GM19043 (cell line): ENCODE results near the gene GOLGA6A.
"Not testable (repeated sequence)": the region's sequence is repeated elsewhere in the genome, so short reads cannot be mapped to it uniquely, and the experiment has no call there.

Source experiments
- ATAC-seq: cut with Tn5 transposase; IDR thresholded peaks from one replicate; pipeline ENCODE4 v1.9.1; 2021; ENCODE audit warnings: low read depth; ENCODE audit not compliant: unreplicated experiment

The GOLGA6A gene

GRCh38 chr15:74053941-74054529 lies 28.3 kb downstream of the GOLGA6A start:
- ATAC-seq, result no peak

DNA sequence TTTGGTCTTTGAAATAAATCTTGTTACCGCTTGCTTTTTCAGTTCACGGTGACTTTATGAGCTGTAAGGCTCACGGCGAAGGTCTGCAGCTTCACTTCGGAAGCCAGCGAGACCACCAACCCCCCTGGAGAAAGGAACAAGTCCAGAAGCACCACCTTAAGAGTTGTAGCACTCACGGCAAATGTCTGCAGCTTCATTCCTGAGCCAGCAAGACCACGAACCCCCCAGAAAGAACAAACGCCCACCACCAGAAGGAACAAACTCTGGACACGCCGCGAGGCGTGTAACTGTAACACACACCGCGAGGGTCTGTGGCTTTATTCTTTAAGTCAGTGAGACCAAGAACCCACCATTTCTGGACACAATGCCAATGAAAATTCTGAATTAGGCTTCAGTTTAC lies 28.8 kb downstream of the GOLGA6A start:
- no peak for ATAC-seq

DNA sequence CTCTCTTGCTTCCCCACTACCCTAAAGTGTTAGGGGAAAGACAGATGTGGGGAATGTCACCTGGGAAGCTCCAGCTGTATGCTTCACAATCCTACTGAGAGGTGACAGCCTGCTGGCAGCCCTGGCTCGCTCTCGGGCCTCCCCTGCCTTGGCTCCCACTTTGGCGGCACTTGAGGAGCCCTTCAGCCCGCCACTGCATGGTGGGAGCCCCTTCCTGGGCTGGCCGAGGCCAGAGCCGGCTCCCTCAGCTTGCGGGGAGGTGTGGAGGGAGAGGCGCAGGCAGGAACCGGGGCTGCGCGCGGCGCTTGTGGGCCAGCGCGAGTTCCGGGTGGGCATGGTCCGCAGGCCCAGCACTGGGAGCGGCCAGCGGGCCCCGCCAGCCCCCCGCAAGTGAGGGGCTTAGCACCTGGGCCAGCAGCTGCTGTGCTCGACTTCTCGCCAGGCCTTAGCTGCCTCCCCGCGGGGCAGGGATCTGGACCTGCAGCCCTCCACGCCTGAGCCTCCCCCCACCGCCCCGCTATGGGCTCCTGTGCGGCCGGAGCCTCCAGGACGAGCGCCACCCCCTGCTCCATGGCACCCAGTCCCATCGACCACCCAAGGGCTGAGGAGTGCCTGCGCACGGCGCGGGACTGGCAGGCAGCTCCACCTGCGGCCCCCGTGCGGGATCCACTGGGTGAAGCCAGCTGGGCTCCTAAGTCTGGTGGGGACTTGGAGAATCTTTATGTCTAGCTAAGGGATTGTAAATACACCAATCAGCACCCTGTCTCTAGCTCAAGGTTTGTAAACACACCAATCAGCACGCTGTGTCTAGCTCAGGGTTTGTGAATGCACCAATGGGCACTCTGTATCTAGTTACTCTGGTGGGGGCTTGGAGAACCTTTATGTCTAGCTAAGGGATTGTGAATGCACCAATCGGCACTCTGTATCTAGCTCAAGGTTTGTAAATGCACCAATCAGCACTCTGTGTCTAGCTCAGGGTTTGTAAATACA lies 29.8 kb downstream of the GOLGA6A start:
- ATAC-seq, result not testable (repeated sequence)

DNA sequence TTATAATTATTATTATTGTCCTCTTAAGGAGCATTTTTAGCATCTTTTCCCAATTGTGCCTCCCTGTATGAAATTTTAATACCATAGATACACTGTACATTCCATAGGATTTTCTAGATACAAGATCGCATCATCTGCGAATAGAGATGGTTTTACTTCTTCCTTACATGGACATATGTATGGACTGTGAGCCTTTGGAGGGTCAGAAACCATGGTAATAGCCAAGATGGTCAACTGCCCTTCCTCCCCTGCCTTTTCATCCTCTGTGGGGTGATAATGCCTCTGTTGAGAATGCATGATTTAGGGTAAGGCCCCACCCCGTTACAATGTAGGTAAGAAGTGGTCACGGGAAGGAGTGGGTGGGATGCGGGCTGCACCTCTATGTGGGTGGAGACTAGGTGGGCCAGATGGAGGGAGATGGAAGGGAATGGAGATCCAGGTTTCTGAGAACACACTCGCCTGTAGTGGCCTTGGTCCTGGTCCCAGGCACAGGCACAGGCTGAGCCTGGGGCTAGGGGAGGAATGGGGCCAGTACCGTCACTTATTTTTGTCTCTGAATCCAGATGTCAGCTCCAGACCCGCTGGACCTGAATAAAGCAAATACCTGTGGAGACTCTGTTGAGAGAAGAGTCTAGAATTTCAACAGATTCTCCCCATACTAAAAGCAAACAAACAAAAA lies 31.7 kb downstream of the GOLGA6A start:
- no peak for ATAC-seq

GRCh38 chr15:74050127-74050526 lies 32.2 kb downstream of the GOLGA6A start:
- no peak for ATAC-seq

DNA sequence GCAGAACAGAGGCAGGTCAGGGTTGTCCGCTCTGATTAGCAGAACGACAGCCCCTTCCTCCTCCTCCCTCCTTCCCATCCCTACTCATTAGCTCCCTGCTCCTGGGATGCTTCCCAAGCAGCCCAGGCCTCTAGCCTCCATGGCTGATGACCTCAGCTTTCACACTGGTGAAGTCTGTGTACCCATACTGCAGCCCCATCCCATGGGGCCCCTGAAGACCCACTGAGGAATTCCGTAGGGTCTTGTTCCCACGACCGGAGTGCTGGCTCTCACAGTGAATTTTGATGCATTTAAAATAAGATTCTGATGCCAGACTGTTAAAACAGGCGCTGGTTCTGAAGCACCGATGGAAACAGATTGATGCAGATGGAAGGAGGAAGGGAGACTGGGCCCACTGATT lies 36.1 kb downstream of the GOLGA6A start:
- ATAC-seq, result no peak

DNA sequence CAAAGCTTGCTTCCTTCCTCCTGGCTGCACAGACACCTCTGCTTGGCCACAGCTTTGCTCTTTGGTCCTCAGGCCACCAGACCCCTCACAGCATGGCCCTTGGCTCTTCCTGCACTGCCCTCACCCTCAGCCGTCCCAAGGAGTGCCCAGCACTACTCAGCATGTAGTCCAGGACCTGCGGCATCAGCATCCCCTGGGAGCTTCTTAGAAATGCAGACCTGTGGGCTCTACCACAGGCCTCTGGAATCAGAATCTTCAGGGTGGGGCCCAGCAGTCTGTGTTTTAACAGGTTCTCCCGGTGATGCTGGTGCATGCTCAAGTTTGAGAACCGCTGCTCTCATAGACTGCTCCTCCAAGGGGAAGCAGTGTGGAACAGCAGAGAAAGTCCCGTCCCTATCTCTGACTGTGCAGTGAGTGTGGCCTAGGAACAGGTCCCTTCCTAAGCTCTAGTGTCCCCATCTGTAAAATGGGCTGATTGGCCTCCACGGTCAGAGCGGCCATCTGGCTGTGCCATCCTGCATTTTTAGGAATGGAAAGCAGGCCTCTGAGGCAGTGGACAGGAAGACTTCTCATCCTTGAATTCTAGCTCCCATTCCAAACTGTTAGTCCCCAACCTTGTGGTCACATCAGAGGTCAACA lies 36.6 kb downstream of the GOLGA6A start:
- no peak for ATAC-seq

GRCh38 chr15:74045184-74045583 lies 37.2 kb downstream of the GOLGA6A start:
- ATAC-seq, result no peak

DNA sequence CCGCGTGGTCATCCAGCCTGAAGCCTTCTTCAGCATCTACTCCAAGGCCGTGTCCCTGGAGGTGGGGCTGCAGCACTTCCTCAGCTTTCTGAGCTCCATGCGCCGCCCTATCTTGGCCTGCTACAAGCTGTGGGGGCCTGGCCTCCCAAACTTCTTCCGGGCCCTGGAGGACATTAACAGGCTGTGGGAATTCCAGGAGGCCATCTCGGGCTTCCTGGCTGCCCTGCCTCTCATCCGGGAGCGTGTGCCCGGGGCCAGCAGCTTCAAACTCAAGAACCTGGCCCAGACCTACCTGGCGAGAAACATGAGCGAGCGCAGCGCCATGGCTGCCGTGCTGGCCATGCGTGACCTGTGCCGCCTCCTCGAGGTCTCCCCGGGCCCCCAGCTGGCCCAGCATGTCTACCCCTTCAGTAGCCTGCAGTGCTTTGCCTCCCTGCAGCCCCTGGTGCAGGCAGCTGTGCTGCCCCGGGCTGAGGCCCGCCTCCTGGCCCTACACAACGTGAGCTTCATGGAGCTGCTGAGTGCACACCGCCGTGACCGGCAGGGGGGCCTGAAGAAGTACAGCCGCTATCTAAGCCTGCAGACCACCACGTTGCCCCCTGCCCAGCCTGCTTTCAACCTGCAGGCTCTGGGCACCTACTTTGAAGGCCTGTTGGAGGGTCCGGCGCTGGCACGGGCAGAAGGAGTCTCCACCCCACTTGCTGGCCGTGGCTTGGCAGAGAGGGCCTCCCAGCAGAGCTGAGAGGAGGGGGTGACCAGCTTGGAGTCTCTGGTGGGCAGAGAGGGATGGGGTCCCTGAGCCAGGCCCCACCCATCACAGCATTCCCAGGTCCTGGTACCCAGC lies 37.9 kb downstream of the GOLGA6A start:
- ATAC-seq, result no peak

GRCh38 chr15:74043425-74044266 lies 38.7 kb downstream of the GOLGA6A start:
- no peak for ATAC-seq

- no peak for ATAC-seq
Observed at GRCh38 chr15:74042603-74043424, 39.5 kb downstream of the GOLGA6A start.

- no peak for ATAC-seq
Observed at GRCh38 chr15:74041777-74042435, 40.4 kb downstream of the GOLGA6A start.

DNA sequence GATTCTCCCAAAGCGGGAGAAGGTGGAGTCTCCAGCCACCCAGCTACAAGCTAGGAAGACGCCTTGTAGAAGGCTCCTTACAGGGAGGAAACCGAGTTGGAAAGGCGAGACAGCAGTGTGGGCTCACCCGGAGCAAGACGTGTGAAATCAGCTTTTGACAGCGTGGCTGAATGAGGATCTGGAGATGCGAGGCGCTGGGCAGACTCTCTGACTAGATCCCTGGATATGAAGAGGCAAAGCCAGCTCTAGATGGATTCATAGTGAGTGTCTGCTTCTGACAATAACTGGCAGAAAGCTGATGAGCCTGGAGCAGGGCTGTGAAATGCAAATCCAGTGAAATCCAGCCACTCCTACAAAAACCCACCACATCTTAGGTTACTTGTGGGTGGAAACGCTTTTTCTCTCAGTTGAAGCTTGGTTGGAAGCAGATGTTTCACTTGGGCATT lies 41.0 kb downstream of the GOLGA6A start:
- ATAC-seq, result no peak

- ATAC-seq, result no peak
Observed at GRCh38 chr15:74040109-74040850, 42.1 kb downstream of the GOLGA6A start.

DNA sequence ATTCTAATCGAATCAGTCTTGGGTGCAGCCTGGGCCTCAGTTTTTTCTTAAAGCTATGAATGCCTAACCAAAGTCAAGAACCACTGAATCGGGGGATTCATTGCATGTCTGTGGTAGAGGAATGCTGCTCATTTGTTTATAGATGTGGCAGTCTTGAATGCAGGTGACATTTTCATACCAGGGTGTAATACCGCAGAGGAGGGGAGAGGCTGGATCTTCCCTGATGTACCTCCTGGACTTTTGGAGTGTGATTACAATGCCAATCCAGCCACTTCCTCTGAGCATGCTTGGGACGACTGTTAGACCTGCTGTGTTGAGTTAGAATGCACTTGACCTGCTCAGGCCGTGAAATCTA lies 42.7 kb downstream of the GOLGA6A start:
- ATAC-seq, result no peak

- ATAC-seq, result no peak
Observed at GRCh38 chr15:74038707-74039655, 43.4 kb downstream of the GOLGA6A start.
